ENCODE data around the gene ZNF687. TPM values are rescaled to one million over a fixed set of nuclear protein-coding genes. Genes with fewer than 3 reads are reported as not detected.
"Not testable (repeated sequence)": the region's sequence is repeated elsewhere in the genome, so short reads cannot be mapped to it uniquely, and the experiment has no call there.

Gene ZNF687
- total RNA-seq = 16.2 TPM
- long read RNA-seq, partial matches to known transcripts = 1 of 1 reads
- long read RNA-seq, other reads (novel, unspliced or antisense) = 0 of 1 reads

- peak; percentile 99 for DNase-seq (ENCODE audit: low spot score)
These were observed at the start of gene ZNF687 for GRCh38 chr1:151281969-151282882. Gene ZNF687 (plus strand): TSS chr1:151282299. CDS start chr1:151286292, 3,993 bp downstream.

- no peak for DNase-seq (ENCODE audit: low spot score)
These were observed 46.9 kb upstream of the ZNF687 start for GRCh38 chr1:151235235-151235634.

- DNase-seq (ENCODE audit: low spot score) = no peak
These were observed 44.2 kb upstream of the ZNF687 start for GRCh38 chr1:151237678-151238466.

GRCh38 chr1:151238467-151238739, 43.7 kb upstream of the ZNF687 start:
- no peak for DNase-seq (ENCODE audit: low spot score)

GRCh38 chr1:151242442-151242841, 39.7 kb upstream of the ZNF687 start:
- no peak for DNase-seq (ENCODE audit: low spot score)

- DNase-seq (ENCODE audit: low spot score) = no peak
These were observed 38.3 kb upstream of the ZNF687 start for GRCh38 chr1:151243683-151244216.

GRCh38 chr1:151246786-151247185, 35.3 kb upstream of the ZNF687 start:
- no peak for DNase-seq (ENCODE audit: low spot score)

GRCh38 chr1:151251656-151252470, 30.2 kb upstream of the ZNF687 start:
- DNase-seq (ENCODE audit: low spot score) = no peak

GRCh38 chr1:151254217-151255213, 27.6 kb upstream of the ZNF687 start, which contains the start of gene PSMD4:
Gene PSMD4 (plus strand): TSS chr1:151254734. CDS start chr1:151254783, 49 bp downstream.
- DNase-seq (ENCODE audit: low spot score) = peak; percentile 97

GRCh38 chr1:151255381-151255780, 26.7 kb upstream of the ZNF687 start:
- no peak for DNase-seq (ENCODE audit: low spot score)

GRCh38 chr1:151259351-151259750, 22.7 kb upstream of the ZNF687 start:
- DNase-seq (ENCODE audit: low spot score) = no peak

- no peak for DNase-seq (ENCODE audit: low spot score)
These were observed 16.5 kb upstream of the ZNF687 start for GRCh38 chr1:151265446-151266236.

GRCh38 chr1:151266315-151266714, 15.8 kb upstream of the ZNF687 start:
- DNase-seq (ENCODE audit: low spot score) = no peak

- no peak for DNase-seq (ENCODE audit: low spot score)
These were observed 15.3 kb upstream of the ZNF687 start for GRCh38 chr1:151266821-151267220.

- no peak for DNase-seq (ENCODE audit: low spot score)
These were observed 14.3 kb upstream of the ZNF687 start for GRCh38 chr1:151267760-151268159.

- DNase-seq (ENCODE audit: low spot score) = no peak
These were observed 8.1 kb upstream of the ZNF687 start for GRCh38 chr1:151273924-151274466.

- not testable (repeated sequence) for DNase-seq (ENCODE audit: low spot score)
These were observed 6.8 kb upstream of the ZNF687 start for GRCh38 chr1:151275341-151275740.

GRCh38 chr1:151277249-151277648, 4.8 kb upstream of the ZNF687 start:
- DNase-seq (ENCODE audit: low spot score) = no peak

Measured in mesenteric fat pad (tissue), 1 donor.